ENCODE results near the gene SLC25A18. TPM values are rescaled to one million over a fixed set of nuclear protein-coding genes. Genes with fewer than 3 reads are reported as not detected.

The SLC25A18 gene, protein sequence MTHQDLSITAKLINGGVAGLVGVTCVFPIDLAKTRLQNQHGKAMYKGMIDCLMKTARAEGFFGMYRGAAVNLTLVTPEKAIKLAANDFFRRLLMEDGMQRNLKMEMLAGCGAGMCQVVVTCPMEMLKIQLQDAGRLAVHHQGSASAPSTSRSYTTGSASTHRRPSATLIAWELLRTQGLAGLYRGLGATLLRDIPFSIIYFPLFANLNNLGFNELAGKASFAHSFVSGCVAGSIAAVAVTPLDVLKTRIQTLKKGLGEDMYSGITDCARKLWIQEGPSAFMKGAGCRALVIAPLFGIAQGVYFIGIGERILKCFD
- total RNA-seq, result not detected in 2 replicates

GRCh38 chr22:17562906-17563870 lies at the start of gene SLC25A18:
Gene SLC25A18 (plus strand): TSS chr22:17563498. CDS start chr22:17579945, 16,447 bp downstream.

GRCh38 chr22:17628406-17629172 lies 65.3 kb downstream of the SLC25A18 start, which contains the start of gene ATP6V1E1:
Gene ATP6V1E1 (minus strand): TSS chr22:17628749. CDS start chr22:17628635, 114 bp downstream.

DNA sequence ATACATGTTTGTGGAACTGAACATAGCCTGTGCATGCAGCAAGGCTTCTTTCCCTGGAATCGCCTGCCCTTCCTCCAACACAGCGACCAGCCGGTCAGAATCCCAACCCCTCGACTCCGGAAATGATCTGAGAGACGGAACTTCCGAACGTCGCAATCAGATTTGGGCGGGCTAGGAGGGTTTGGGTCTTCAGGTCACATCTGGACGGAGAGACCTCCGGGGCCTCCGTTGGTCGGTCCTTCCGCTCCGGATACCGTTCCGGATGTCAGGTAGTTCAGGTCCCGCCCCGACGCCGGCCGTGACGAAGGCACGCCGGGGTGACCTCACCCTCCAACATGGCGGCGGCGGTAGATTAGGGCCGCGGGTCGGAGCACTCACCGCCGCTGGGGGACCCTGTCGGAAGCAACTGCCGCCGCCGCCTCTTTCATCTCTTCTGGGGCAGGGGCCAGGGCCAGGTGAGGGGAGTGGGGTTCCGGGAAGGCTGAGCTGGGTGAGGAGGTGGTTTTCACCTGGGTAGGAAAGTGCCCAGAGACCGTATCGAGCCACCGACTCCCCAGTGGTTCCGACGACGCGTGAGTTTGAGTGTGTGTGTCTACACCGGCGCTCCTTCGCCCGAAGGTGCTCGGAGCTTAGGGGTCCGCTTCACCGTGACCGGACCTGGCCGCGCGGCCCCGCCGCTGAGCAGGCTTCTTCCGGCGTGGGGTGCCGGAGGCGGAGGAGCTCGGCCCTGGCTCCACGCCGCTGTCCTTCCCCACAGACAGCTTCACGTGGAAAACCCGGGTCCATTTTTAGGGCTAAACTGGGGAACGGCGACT lies 75.3 kb downstream of the SLC25A18 start, which contains the start of gene BCL2L13:
TSS of gene BCL2L13 (plus strand) at position 326 of the 815 bp plus-strand sequence. CDS start 16,955 bp downstream, outside the sequence.

Other genes with a start within 250 kb of the SLC25A18 start
- gene CECR2, start 194.0 kb upstream of the SLC25A18 start, total RNA-seq, result not detected in 2 replicates
- 108 and 141 TPM in 2 replicates for gene ATP6V1E1, start 65.3 kb downstream of the SLC25A18 start, total RNA-seq
- 32.1 and 42.6 TPM in 2 replicates for gene BCL2L13, start 75.3 kb downstream of the SLC25A18 start, total RNA-seq
- 16.2 and 22.9 TPM in 2 replicates for gene BID, start 211.0 kb downstream of the SLC25A18 start, total RNA-seq